CD4-positive, alpha-beta T cell (primary cell): ENCODE measurements around the gene TP53BP2. TPM values are rescaled to one million over a fixed set of nuclear protein-coding genes. Genes with fewer than 3 reads are reported as not detected.

ENCODE experiments used
- ATAC-seq: fragments of 200-7000 bp; cut with Tn5 transposase; one replicate; pipeline ENCODE4 v1.10.0; 2022; ENCODE audit warnings: mild to moderate bottlenecking; ENCODE audit not compliant: poor library complexity
- CTCF ChIA-PET: fragments of 350-600 bp; sonication (Branson Sonifier 250); formaldehyde crosslinking; loops from one replicate; lab custom pipeline; 2021; ENCODE audit warnings: antibody characterized with exemption, inconsistent platforms; lab: Charles Lee
- POLR2A ChIA-PET: fragments of 350-600 bp; sonication (Branson Sonifier 250); formaldehyde crosslinking; loops from one replicate; lab custom pipeline; 2021; ENCODE audit warnings: antibody characterized with exemption, inconsistent platforms; lab: Charles Lee
- DNase-seq, 14 experiments: peaks; one replicate each; pipeline ENCODE4 v3.0.0-alpha.2; 2013 to 2020; ENCODE audit warnings: mixed read lengths in 2 of 14
- H3K27ac ChIP-seq, 2 donors: one replicate each; pipeline versions ENCODE4 v1.5.1 to v1.7.0; 2013; ENCODE audit warnings: low read length in 2 of 2, low read depth in 1 of 2, mild to moderate bottlenecking in 1 of 2
- H3K27me3 ChIP-seq, 2 experiments: 1 replicate in 1 of 2; 2 replicates in 1 of 2; pipeline versions ENCODE4 v1.6.1 to v1.7.0; 2013; ENCODE audit warnings: low read length in 2 of 2, control low read depth in 1 of 2, mild to moderate bottlenecking in 1 of 2, moderate library complexity in 1 of 2; ENCODE audit not compliant: insufficient read depth in 2 of 2, control insufficient read depth in 1 of 2
- H3K36me3 ChIP-seq: one replicate; pipeline ENCODE4 v1.6.1; 2013; ENCODE audit warnings: low read length, control low read depth; ENCODE audit not compliant: insufficient read depth
- H3K4me1 ChIP-seq: one replicate; pipeline ENCODE4 v1.6.1; 2013; ENCODE audit warnings: low read length, control low read depth; ENCODE audit not compliant: insufficient read depth
- H3K4me3 ChIP-seq: one replicate; pipeline ENCODE4 v1.5.1; 2013; ENCODE audit warnings: mild to moderate bottlenecking, low read length, moderate library complexity
- H3K9me3 ChIP-seq, 2 experiments: 1 replicate in 1 of 2; 2 replicates in 1 of 2; pipeline versions ENCODE4 v1.6.1 to v1.7.0; 2013; ENCODE audit warnings: low read length in 2 of 2, mild to moderate bottlenecking in 2 of 2, control low read depth in 1 of 2, moderate library complexity in 1 of 2; ENCODE audit not compliant: control insufficient read depth in 1 of 2, insufficient read depth in 1 of 2
- H3K27ac Mint-ChIP-seq: one replicate; pipeline ENCODE4 v1.8.0; 2020; ENCODE audit warnings: mixed read lengths
- H3K27me3 Mint-ChIP-seq: one replicate; pipeline ENCODE4 v1.8.0; 2021; ENCODE audit warnings: mixed read lengths
- H3K36me3 Mint-ChIP-seq: one replicate; pipeline ENCODE4 v1.8.0; 2021; ENCODE audit warnings: low read depth, mixed read lengths
- H3K4me1 Mint-ChIP-seq: one replicate; pipeline ENCODE4 v1.8.0; 2021; ENCODE audit warnings: low read depth, mixed read lengths
- H3K4me3 Mint-ChIP-seq: one replicate; pipeline ENCODE4 v1.8.0; 2020; ENCODE audit warnings: mild to moderate bottlenecking, mixed read lengths
- H3K9me3 Mint-ChIP-seq: one replicate; pipeline ENCODE4 v1.8.0; 2020; ENCODE audit warnings: mixed read lengths
- CTCF ChIP-seq: fragments of 200-600 bp; IDR thresholded peaks from one replicate; pipeline ENCODE4 v1.8.0; 2022; ENCODE audit warnings: antibody characterized with exemption, mild to moderate bottlenecking
- intact Hi-C, 2 experiments: fragments of 100-400 bp; cut with DNase I in 1 of 2; cut with micrococcal nuclease in 1 of 2; formaldehyde crosslinking; loops; one replicate each; pipeline versions ENCODE4 v1.15.1 to v1.9.0; 2023 to 2025; cut with DNase I, micrococcal nuclease
- total RNA-seq, 174 experiments: library from RNA in 2 of 174; stranded (reverse) in 2 of 174; gene quantifications; one replicate each; pipeline ENCODE4 v1.2.3 and lab custom pipeline; 2021 to 2026

TP53BP2 gene
- total RNA-seq, 2 experiments from 2014 or later = 104 to 119 TPM

- DNase-seq (no peak), ATAC-seq (no peak)
- peaks cover 41% of the 10 kb centered on the region for H3K4me1 Mint-ChIP-seq
- H3K27me3 ChIP-seq = no peaks in the 10 kb centered on the region
- H3K27ac ChIP-seq = no peak overlapping the region
- no peak overlapping the region for H3K27ac Mint-ChIP-seq
- no peak for TF ChIP-seq CTCF
- no peaks in the 10 kb centered on the region for H3K9me3 ChIP-seq
- H3K36me3 ChIP-seq = no peaks in the 10 kb centered on the region
- ChIA-PET POLR2A (interaction anchor here (1.6 kb wide), 1 partner anchor 13 kb away, joined by 5 read pairs; no protein-coding TSS in a partner anchor), CTCF (interaction anchor here (1.2 kb wide), 1 partner anchor 81 kb away, joined by 4 read pairs; no protein-coding TSS in a partner anchor)
- H3K36me3 Mint-ChIP-seq = no peaks in the 10 kb centered on the region
- intact Hi-C loops = loop anchor here in 1 of 2 experiments (10.0 kb wide), 1 partner anchor 355 kb away; the partner anchor contains the start of gene DEGS1
- H3K4me1 ChIP-seq = peaks cover 34% of the 10 kb centered on the region
- H3K4me3 Mint-ChIP-seq = no peak overlapping the region
- no peak overlapping the region for H3K4me3 ChIP-seq
- H3K27me3 Mint-ChIP-seq = no peaks in the 10 kb centered on the region
- no peaks in the 10 kb centered on the region for H3K9me3 Mint-ChIP-seq
Measured at GRCh38 chr1:223829678-223830077, 16.1 kb downstream of the TP53BP2 start.

GRCh38 chr1:223828162-223828848, 17.4 kb downstream of the TP53BP2 start:
- no peaks in the 10 kb centered on the region for H3K27me3 ChIP-seq
- TF ChIP-seq CTCF = no peak
- peaks cover 26% of the 10 kb centered on the region for H3K4me1 ChIP-seq
- ChIA-PET CTCF (no interaction called here), POLR2A (no interaction called here)
- H3K27me3 Mint-ChIP-seq = no peaks in the 10 kb centered on the region
- peaks cover 55% of the 10 kb centered on the region for H3K4me1 Mint-ChIP-seq
- no peaks in the 10 kb centered on the region for H3K36me3 ChIP-seq
- no peak overlapping the region for H3K4me3 ChIP-seq
- H3K36me3 Mint-ChIP-seq = no peaks in the 10 kb centered on the region
- DNase-seq = no peak
- H3K27ac Mint-ChIP-seq = no peak overlapping the region
- H3K9me3 ChIP-seq = no peaks in the 10 kb centered on the region
- ATAC-seq = no peak
- no peak overlapping the region for H3K27ac ChIP-seq
- no peak overlapping the region for H3K4me3 Mint-ChIP-seq
- intact Hi-C loops = no loop called here
- no peaks in the 10 kb centered on the region for H3K9me3 Mint-ChIP-seq

DNA sequence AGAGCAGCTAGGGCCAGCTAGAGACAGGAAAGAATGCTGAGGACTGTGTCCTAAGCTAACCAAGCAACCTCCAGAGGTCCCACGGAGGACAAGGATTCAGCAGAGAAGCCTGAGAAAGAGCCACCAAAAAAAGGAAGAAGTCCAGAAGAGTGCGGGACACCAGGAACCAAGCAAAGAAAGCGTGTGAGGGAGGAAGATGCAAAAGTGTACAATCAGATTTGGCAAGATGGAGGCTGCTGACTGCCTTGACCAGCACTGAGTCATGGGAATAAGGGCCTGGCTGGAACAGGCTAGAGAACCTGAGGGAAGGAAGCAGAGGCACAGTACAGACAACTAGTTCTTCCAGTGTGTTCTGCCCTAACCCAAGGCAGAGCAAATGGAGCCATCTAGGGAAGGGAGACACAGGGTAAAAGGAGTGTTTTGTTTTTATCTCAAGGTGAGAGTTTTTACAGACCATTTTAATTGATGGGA, 18.5 kb downstream of the TP53BP2 start:
- Histone ChIP-seq H3K36me3 (no peaks in the 10 kb centered on the region), H3K9me3 (no peaks in the 10 kb centered on the region), H3K4me3 (no peak overlapping the region), H3K27me3 (no peaks in the 10 kb centered on the region), H3K4me1 (peaks cover 22% of the 10 kb centered on the region), H3K27ac (no peak overlapping the region)
- Mint-ChIP-seq H3K4me3 (no peak overlapping the region), H3K27me3 (no peaks in the 10 kb centered on the region), H3K9me3 (no peaks in the 10 kb centered on the region), H3K36me3 (no peaks in the 10 kb centered on the region), H3K27ac (no peak overlapping the region), H3K4me1 (peaks cover 66% of the 10 kb centered on the region)
- ATAC-seq = no peak
- POLR2A ChIA-PET = interaction anchor here (2.2 to 3.2 kb wide), 2 partner anchors 12 to 18 kb away, joined by 6 to 13 read pairs; partner anchors contain the start of gene TP53BP2
- intact Hi-C loops = no loop called here
- CTCF ChIA-PET = no interaction called here
- no peak for TF ChIP-seq CTCF
- DNase-seq = peak in 2 of 14 experiments; percentile 43 to 57
